Smooth muscle cell of the pulmonary artery (primary cell): ENCODE measurements around the gene SEPTIN6. TPM values are rescaled to one million over a fixed set of nuclear protein-coding genes. Genes with fewer than 3 reads are reported as not detected.

Experiments
- total RNA-seq: library from RNA; depleted of rRNA; stranded (reverse); fragments of >200 nt; gene quantifications from 2 replicates; pipeline ENCODE4 v1.2.3, GENCODE V29; 2014

The SEPTIN6 gene
- total RNA-seq, result 12.0 and 20.1 TPM in 2 replicates

GRCh38 chrX:119693040-119693995 is at the start of gene SEPTIN6:
TSS of gene SEPTIN6 (minus strand) at chrX:119693168. CDS start at chrX:119693105, 63 bp downstream.

Other genes starting within 250 kb of the SEPTIN6 start
- 113 and 114 TPM in 2 replicates for gene SLC25A5, start 224.7 kb downstream of the SEPTIN6 start, total RNA-seq
- gene STEEP1, start 127.8 kb downstream of the SEPTIN6 start, total RNA-seq, result 36.0 and 37.7 TPM in 2 replicates
- gene UBE2A, start 118.6 kb downstream of the SEPTIN6 start, total RNA-seq, result 28.9 and 38.7 TPM in 2 replicates
- gene NKRF, start 86.7 kb downstream of the SEPTIN6 start, total RNA-seq, result 6.3 and 6.7 TPM in 2 replicates
- 0.10 and 0.13 TPM in 2 replicates for gene SOWAHD, start 65.4 kb upstream of the SEPTIN6 start, total RNA-seq
- gene RPL39, start 98.5 kb upstream of the SEPTIN6 start, total RNA-seq, result 825 and 1,430 TPM in 2 replicates
- 1.0 and 1.5 TPM in 2 replicates for gene UPF3B, start 159.8 kb upstream of the SEPTIN6 start, total RNA-seq
- 11.6 and 12.3 TPM in 2 replicates for gene RNF113A, start 178.6 kb upstream of the SEPTIN6 start, total RNA-seq
- 45.5 and 52.9 TPM in 2 replicates for gene NDUFA1, start 178.7 kb upstream of the SEPTIN6 start, total RNA-seq
- not detected in 2 replicates for gene AKAP14, start 202.7 kb upstream of the SEPTIN6 start, total RNA-seq